HL-60/S4 (cell line): ENCODE data around the gene STPG1.

Experiments
- in situ Hi-C: fragments of 300-500 bp; cut with MboI; formaldehyde crosslinking; loops from 2 replicates; pipeline ENCODE4 v1.14.3; 2022; ENCODE audit warnings: low sequenced_read_pairs

STPG1 gene

GRCh38 chr1:24321697-24322469 is 91.7 kb downstream of the STPG1 start:
- in situ Hi-C loops, result no loop called here

GRCh38 chr1:24321126-24321525 is 92.5 kb downstream of the STPG1 start:
- in situ Hi-C loops, result no loop called here

GRCh38 chr1:24319962-24320361 is 93.6 kb downstream of the STPG1 start:
- in situ Hi-C loops, result no loop called here

GRCh38 chr1:24319312-24319863 is 94.2 kb downstream of the STPG1 start, which contains the start of gene GRHL3:
TSS of gene GRHL3 (plus strand) at chr1:24319357. CDS start at chr1:24319552, 195 bp downstream.
- in situ Hi-C loops, result no loop called here

- in situ Hi-C loops, result no loop called here
These were observed 94.8 kb downstream of the STPG1 start for GRCh38 chr1:24318615-24319311.

GRCh38 chr1:24317956-24318614 is 95.5 kb downstream of the STPG1 start:
- in situ Hi-C loops, result no loop called here

- in situ Hi-C loops, result no loop called here
These were observed 96.5 kb downstream of the STPG1 start for GRCh38 chr1:24317081-24317480.

- in situ Hi-C loops, result no loop called here
These were observed 96.9 kb downstream of the STPG1 start for GRCh38 chr1:24316645-24317044.

- in situ Hi-C loops, result no loop called here
These were observed 98.2 kb downstream of the STPG1 start for GRCh38 chr1:24315391-24315790.

GRCh38 chr1:24311741-24312140 is 101.8 kb downstream of the STPG1 start:
- in situ Hi-C loops, result no loop called here

GRCh38 chr1:24311234-24311633 is 102.3 kb downstream of the STPG1 start:
- in situ Hi-C loops, result no loop called here

GRCh38 chr1:24309762-24310485 is 103.7 kb downstream of the STPG1 start:
- in situ Hi-C loops, result no loop called here

GRCh38 chr1:24308365-24309015 is 105.1 kb downstream of the STPG1 start:
- in situ Hi-C loops, result no loop called here
